K562 (cell line): ENCODE data around the gene GATA2. TPM values are rescaled to one million over a fixed set of nuclear protein-coding genes. Genes with fewer than 3 reads are reported as not detected.
A peak's percentile ranks its signal among the peaks of the same experiment; 100 is the strongest.

Experiments
- ATAC-seq: fragments of 200-7000 bp; cut with Tn5 transposase; 3 replicates; pipeline ENCODE4 v1.9.1; 2020; ENCODE audit warnings: moderate library complexity
- BruUV-seq: library from RNA; stranded (reverse); fragments of 400-500 nt; replicated peaks from 2 replicates; lab custom pipeline; 2021; lab: Mats Ljungman, UMichigan
- CTCF ChIA-PET: fragments of 300-600 bp; formaldehyde crosslinking; extraction: SDS; loops from one replicate; lab custom pipeline; 2021; ENCODE audit warnings: low intra/inter-chr PET ratio; lab: Yijun Ruan, JAX
- POLR2A ChIA-PET: fragments of 300-600, 350-650 bp; sonication (Branson Sonifier 250); formaldehyde crosslinking; extraction: SDS; loops from one replicate; lab custom pipeline; 2021; ENCODE audit warnings: antibody characterized with exemption, inconsistent platforms; lab: Yijun Ruan, JAX
- DNase-seq, 4 experiments: peaks; one replicate each; pipeline versions ENCODE4 v3.0.0 to v3.0.0-alpha.2; 2011 to 2018; ENCODE audit warnings: low spot score in 3 of 4, mixed read lengths in 3 of 4; ENCODE audit errors: extremely low read depth in 1 of 4
- FAIRE-seq: peaks from 2 replicates; lab custom pipeline; 2011; peaks lifted over from hg19 to GRCh38; lab: Jason Lieb, UNC
- H2AFZ ChIP-seq: 2 replicates; pipeline ENCODE4 v1.6.0; 2011; ENCODE audit warnings: low read depth, low read length, control low read depth, inconsistent platforms
- H3K27ac ChIP-seq: fragments of 200-600 bp; 3 replicates; pipeline ENCODE4 v1.8.0; 2011; ENCODE audit warnings: low read depth, mild to moderate bottlenecking, control low read depth, inconsistent platforms, low read length, moderate library complexity, mixed read lengths; ENCODE audit errors: extremely low read depth
- H3K27me3 ChIP-seq, 2 experiments: fragments of 300-600 bp in 1 of 2; 2 replicates in 1 of 2; 3 replicates in 1 of 2; pipeline versions ENCODE4 v1.6.0 to v1.8.0; 2011; ENCODE audit warnings: inconsistent platforms in 2 of 2, low read length in 2 of 2, mild to moderate bottlenecking in 1 of 2, mixed read lengths in 1 of 2, moderate library complexity in 1 of 2; ENCODE audit not compliant: control insufficient read depth in 2 of 2, insufficient read depth in 2 of 2
- H3K36me3 ChIP-seq: fragments of 300-600 bp; 3 replicates; pipeline ENCODE4 v1.8.0; 2011; ENCODE audit warnings: mild to moderate bottlenecking, low read length, inconsistent platforms; ENCODE audit not compliant: control insufficient read depth, insufficient read depth
- H3K4me1 ChIP-seq, 2 experiments: fragments of 200-600 bp in 1 of 2; replicated peaks in 1 of 2; 2 replicates in 1 of 2; 3 replicates in 1 of 2; pipeline versions ENCODE4 v1.5.1 to v1.8.0; 2011; ENCODE audit warnings: inconsistent platforms in 2 of 2, low read length in 2 of 2, mild to moderate bottlenecking in 1 of 2, mixed read lengths in 1 of 2, moderate library complexity in 1 of 2; ENCODE audit not compliant: control insufficient read depth in 2 of 2, insufficient read depth in 2 of 2
- H3K4me2 ChIP-seq: 2 replicates; pipeline ENCODE4 v1.6.1; 2011; ENCODE audit warnings: low read length, control low read depth, inconsistent platforms, mixed read lengths; ENCODE audit not compliant: insufficient read depth
- H3K4me3 ChIP-seq: fragments of 200-600 bp; sonication (generic), shearing (Covaris generic); 2 replicates; pipeline ENCODE4 v1.5.1; 2016; ENCODE audit warnings: control low read depth, inconsistent platforms
- H3K79me2 ChIP-seq: fragments of 200-600 bp; 3 replicates; pipeline ENCODE4 v1.8.0; 2011; ENCODE audit warnings: low read length, inconsistent platforms; ENCODE audit not compliant: control insufficient read depth, insufficient read depth
- H3K9ac ChIP-seq, 2 experiments: 2 replicates each; pipeline versions ENCODE4 v1.6.0 to v1.6.1; 2011; ENCODE audit warnings: low read depth in 2 of 2, low read length in 2 of 2, control low read depth in 1 of 2, inconsistent platforms in 1 of 2, mild to moderate bottlenecking in 1 of 2, mixed read lengths in 1 of 2; ENCODE audit not compliant: insufficient read depth in 1 of 2
- H3K9me1 ChIP-seq: one replicate; pipeline ENCODE4 v1.6.0; 2011; ENCODE audit warnings: inconsistent platforms, mild to moderate bottlenecking, low read length, moderate library complexity; ENCODE audit not compliant: control insufficient read depth, insufficient read depth
- H3K9me3 ChIP-seq: replicated peaks from 2 replicates; pipeline ENCODE4 v1.5.1; 2011; ENCODE audit warnings: low read depth, low read length, inconsistent platforms; ENCODE audit not compliant: control insufficient read depth, insufficient read depth
- H4K20me1 ChIP-seq: replicated peaks from 2 replicates; pipeline ENCODE4 v1.6.1; 2011; ENCODE audit warnings: low read length, inconsistent platforms, mixed read lengths; ENCODE audit not compliant: control insufficient read depth, insufficient read depth
- C11orf30 ChIP-seq: fragments of 450-650 bp; IDR thresholded peaks from 2 replicates; pipeline ENCODE4 v1.6.1; 2016; ENCODE audit warnings: low read depth, mild to moderate bottlenecking
- CBFA2T3 ChIP-seq: fragments of 450-650 bp; IDR thresholded peaks from 2 replicates; pipeline ENCODE4 v1.6.1; 2017
- CEBPB ChIP-seq: fragments of 450-650 bp; IDR thresholded peaks from 2 replicates; pipeline ENCODE4 v1.6.1; 2016; ENCODE audit warnings: missing genetic modification characterization, missing compliant biosample characterization
- CHD2 ChIP-seq: IDR thresholded peaks from 2 replicates; pipeline ENCODE4 v1.6.1; 2011; ENCODE audit warnings: low read depth, low read length
- CHD4 ChIP-seq: fragments of 200-600 bp; sonication (generic); IDR thresholded peaks from 3 replicates; pipeline ENCODE4 v1.6.1; 2012; ENCODE audit warnings: low read depth, mild to moderate bottlenecking, mixed read lengths, low read length, inconsistent platforms; ENCODE audit not compliant: insufficient read depth, insufficient replicate concordance, poor library complexity, severe bottlenecking
- DDX20 ChIP-seq: fragments of 450-650 bp; IDR thresholded peaks from 2 replicates; pipeline ENCODE4 v1.6.1; 2016; ENCODE audit warnings: missing genetic modification characterization, low read depth, mild to moderate bottlenecking, missing compliant biosample characterization, moderate library complexity
- FIP1L1 ChIP-seq: fragments of 200-400 bp; formaldehyde crosslinking; IDR thresholded peaks from 2 replicates; pipeline ENCODE4 v1.6.1; 2018; ENCODE audit warnings: mild to moderate bottlenecking, low read depth, low read length; ENCODE audit not compliant: poor library complexity, severe bottlenecking
- FOSL1 ChIP-seq: fragments of 200-800 bp; sonication (Bioruptor generic); conservative IDR thresholded peaks from 2 replicates; pipeline ENCODE4 v1.6.1; 2016; ENCODE audit warnings: missing genetic modification characterization, missing compliant biosample characterization
- MTA2 ChIP-seq: fragments of 450-650 bp; IDR thresholded peaks from 2 replicates; pipeline ENCODE4 v1.6.1; 2016; ENCODE audit warnings: low read depth
- MYBL2 ChIP-seq, 2 experiments: fragments of 450-650 bp in 1 of 2; sonication (generic) in 1 of 2; formaldehyde crosslinking in 1 of 2; IDR thresholded peaks; 2 replicates each; pipeline versions ENCODE4 v1.6.1 to v1.8.1; 2017 to 2022; ENCODE audit warnings: borderline replicate concordance in 1 of 2, inconsistent platforms in 1 of 2, low read depth in 1 of 2, mild to moderate bottlenecking in 1 of 2, missing genetic modification reagents in 1 of 2, moderate library complexity in 1 of 2
- POLR2AphosphoS2 ChIP-seq: IDR thresholded peaks from 2 replicates; pipeline ENCODE4 v1.6.1; 2012; ENCODE audit warnings: low read length, improper control_type of control experiment
- POLR2G ChIP-seq: fragments of 200-400 bp; formaldehyde crosslinking; IDR thresholded peaks from 2 replicates; pipeline ENCODE4 v1.6.1; 2017; ENCODE audit warnings: low read depth, mild to moderate bottlenecking, antibody characterized with exemption, low read length, moderate library complexity
- SMARCA4 ChIP-seq: fragments of 450-650 bp; IDR thresholded peaks from 2 replicates; pipeline ENCODE4 v1.6.1; 2016
- SP1 ChIP-seq: sonication (generic); formaldehyde crosslinking; IDR thresholded peaks from 2 replicates; pipeline ENCODE4 v1.8.1; 2022; ENCODE audit warnings: mild to moderate bottlenecking, missing genetic modification reagents
- TRIM28 ChIP-seq: fragments of 450-650 bp; IDR thresholded peaks from 2 replicates; pipeline ENCODE4 v1.6.1; 2017
- ZNF282 ChIP-seq: sonication (generic); formaldehyde crosslinking; IDR thresholded peaks from 2 replicates; pipeline ENCODE4 v1.8.1; 2023; ENCODE audit warnings: missing genetic modification reagents
- ZNF707 ChIP-seq: fragments of 250-450 bp; sonication (Bioruptor Pico); conservative IDR thresholded peaks from 2 replicates; pipeline ENCODE4 v1.8.0; 2022; ENCODE audit warnings: inconsistent platforms, mild to moderate bottlenecking, moderate library complexity
- WGBS: fragments of 100-300 bp; shearing (Covaris generic); methylation state at CpG from one replicate; pipeline ENCODE4 v1.1.6; 2016; ENCODE audit warnings: low coverage, mixed read lengths; ENCODE audit not compliant: insufficient coverage; ENCODE audit errors: missing lambda C conversion rate; 5-methylcytosine and 5-hydroxymethylcytosine counted together
- in situ Hi-C: fragments of 300-500 bp; cut with MboI; formaldehyde crosslinking; loops from 4 replicates; pipeline ENCODE4 v1.15.0; 2018; ENCODE audit warnings: inconsistent platforms, mixed read lengths
- intact Hi-C: fragments of 100-400 bp; cut with micrococcal nuclease; formaldehyde crosslinking; loops from 2 replicates; pipeline ENCODE4 v1.14.2; 2022
- polyA plus RNA-seq, 8 experiments: library from polyadenylated mRNA; depleted of rRNA in 4 of 8; stranded (reverse) in 5 of 8; unstranded in 3 of 8; fragments of >200 nt; fragmentation: Nextera tagmentation in 2 of 8; fragmentation: Illumina TruSeq in 1 of 8; extraction: Ambion mirVana in 2 of 8; extraction: Trizol in 1 of 8; gene quantifications; 2 replicates each; pipeline versions ENCODE4 v1.2.1 to v1.2.3, GENCODE V29; 2011 to 2014; ENCODE audit warnings: inconsistent platforms in 1 of 8, missing spikeins in 1 of 8
- total RNA-seq, 7 experiments: library from RNA; depleted of rRNA in 6 of 7; stranded (reverse); fragments of >200 nt in 6 of 7; fragmentation: Illumina TruSeq in 2 of 7; extraction: Trizol in 2 of 7; gene quantifications; 2 replicates each; pipeline versions ENCODE4 v1.2.1 to v1.2.3, GENCODE V29; 2011 to 2021; ENCODE audit warnings: low replicate concordance in 1 of 7
- TF ChIP-seq, protein P1 (sequence below): sonication (generic); formaldehyde crosslinking; IDR thresholded peaks from 2 replicates; pipeline ENCODE4 v1.5.0; 2020; ENCODE audit warnings: missing genetic modification reagents
- TF ChIP-seq, protein P2 (sequence below): sonication (generic); formaldehyde crosslinking; IDR thresholded peaks from 2 replicates; pipeline ENCODE4 v1.4.0; 2020; ENCODE audit warnings: mild to moderate bottlenecking, missing genetic modification reagents

The GATA2 gene
- total and polyA plus RNA-seq, 9 of the 15 experiments (the other 6 are each of a cell fraction or from before 2014, with no cell fraction given), result 8.5 to 218 (median 50.8) TPM

DNA sequence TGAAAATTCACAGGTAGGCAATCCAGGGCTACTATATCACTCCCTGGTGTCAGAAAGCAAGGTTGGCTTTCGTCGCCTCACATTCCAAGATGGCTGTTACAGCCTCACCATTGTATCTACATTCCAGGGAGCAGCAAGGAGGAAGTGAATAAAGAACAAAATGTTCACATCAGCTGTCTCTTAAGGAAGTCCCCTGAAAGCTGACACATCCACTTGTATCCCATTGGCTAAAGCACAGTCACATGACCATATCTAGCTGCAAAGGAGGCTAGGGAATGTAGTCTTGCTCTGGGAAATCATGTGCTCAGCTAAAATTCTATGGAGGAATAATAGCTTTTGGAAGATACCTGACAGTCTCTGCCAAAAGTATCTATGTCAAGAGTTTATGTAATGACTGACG lies 12.8 kb upstream of the GATA2 start (continued):
- TF ChIP-seq CHD2 (no peak), SP1 (CRISPR knock-in tag) (no peak), C11orf30 (peak; percentile 11; the same call in 1 of the 2 replicates), ZNF707 (no peak), TRIM28 (peak; percentile 49; the same call in 1 of the 2 replicates)
- TF ChIP-seq, protein P1, sequence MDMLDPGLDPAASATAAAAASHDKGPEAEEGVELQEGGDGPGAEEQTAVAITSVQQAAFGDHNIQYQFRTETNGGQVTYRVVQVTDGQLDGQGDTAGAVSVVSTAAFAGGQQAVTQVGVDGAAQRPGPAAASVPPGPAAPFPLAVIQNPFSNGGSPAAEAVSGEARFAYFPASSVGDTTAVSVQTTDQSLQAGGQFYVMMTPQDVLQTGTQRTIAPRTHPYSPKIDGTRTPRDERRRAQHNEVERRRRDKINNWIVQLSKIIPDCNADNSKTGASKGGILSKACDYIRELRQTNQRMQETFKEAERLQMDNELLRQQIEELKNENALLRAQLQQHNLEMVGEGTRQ (CRISPR knock-in tag), result peak; percentile 84

DNA sequence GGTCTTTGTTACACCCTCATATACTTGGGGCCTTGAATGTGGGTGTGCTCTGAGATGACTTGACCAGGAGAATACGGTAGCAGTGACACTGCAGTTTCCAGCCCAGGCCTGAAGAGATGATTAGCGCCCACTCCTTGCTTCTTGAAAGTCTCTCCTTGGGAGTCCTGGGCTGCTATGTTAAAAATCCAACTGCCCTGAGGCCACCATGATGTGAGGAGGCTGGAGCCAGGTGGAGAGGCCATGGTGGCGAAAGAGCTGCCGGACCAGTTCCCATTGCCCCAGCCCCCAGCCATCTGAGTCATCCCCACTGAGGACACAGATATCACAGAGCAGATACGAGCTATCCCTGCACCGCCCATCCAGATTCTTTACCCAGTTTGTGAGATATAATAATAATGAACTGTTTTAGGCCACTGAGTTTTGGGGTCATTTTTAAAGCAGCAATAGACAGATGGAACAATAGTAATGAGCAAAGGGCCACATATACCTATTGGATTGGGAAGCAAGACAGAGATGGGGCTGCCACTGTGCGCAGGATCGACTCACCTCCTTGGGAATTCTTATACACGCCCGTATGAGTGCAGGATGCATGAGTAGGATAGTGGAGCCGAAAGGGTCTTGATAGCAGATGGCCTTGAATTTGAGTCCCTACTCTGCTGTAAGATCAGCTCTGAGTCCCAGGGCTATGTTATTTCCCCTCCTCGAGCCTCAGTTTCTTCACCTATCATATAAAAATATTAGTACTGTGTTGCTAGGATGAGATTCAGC lies 12.1 kb upstream of the GATA2 start:
- intact Hi-C loops, result loop anchor here (5.0 kb wide), 1 partner anchor 42 kb away; no protein-coding TSS in a partner anchor
- H3K9me1 ChIP-seq, result peaks cover 5% of the 10 kb centered on the region
- peak overlapping the region; percentile 76 for H2AFZ ChIP-seq
- peak overlapping the region; percentile 13 to 64; a peak in 3 of 4 replicates for H3K9ac ChIP-seq
- no peak overlapping the region for H3K4me3 ChIP-seq
- POLR2A ChIA-PET, result interaction anchor here (0.6 to 2.2 kb wide), 7 partner anchors 13 to 347 kb away, joined by 3 to 6 read pairs (median 3); no protein-coding TSS in a partner anchor
- WGBS, result 47% methylated on average over 12 of the region's 12 CpGs
- DNase-seq (peak in 2 of 4 experiments; percentile 65 to 73), FAIRE-seq (peak; percentile 91), ATAC-seq (peak; percentile 85)
- H3K36me3 ChIP-seq, result no peaks in the 10 kb centered on the region
- no peaks in the 10 kb centered on the region for H3K27me3 ChIP-seq
- peak overlapping the region; percentile 71 for H3K27ac ChIP-seq
- peak overlapping the region; percentile 33 for H3K4me2 ChIP-seq
- H3K4me1 ChIP-seq, result peaks cover 14 to 23% of the 10 kb centered on the region in 2 experiments; a peak in 4 of 5 replicates
- in situ Hi-C loops, result no loop called here
- no peaks in the 10 kb centered on the region for H3K79me2 ChIP-seq
- CTCF ChIA-PET, result no interaction called here
- H4K20me1 ChIP-seq, result no peaks in the 10 kb centered on the region
- no TSS peak for BruUV-seq
- peaks cover 6% of the 10 kb centered on the region for H3K9me3 ChIP-seq
- TF ChIP-seq MTA2, result no peak
- TF ChIP-seq MYBL2 (IDR thresholded peaks at IDR 0.05; ENCODE audit: low read depth), result no peak
- no peak for TF ChIP-seq MYBL2 (CRISPR knock-in tag; IDR thresholded peaks at IDR 0.05; ENCODE audit: borderline replicate concordance)
- TF ChIP-seq POLR2AphosphoS2, result no peak; the same call in 1 of the 2 replicates
- no peak for TF ChIP-seq FIP1L1
- TF ChIP-seq FOSL1 (tag), result peak; percentile 88
- peak; percentile 20; the same call in 1 of the 2 replicates for TF ChIP-seq CEBPB (tag)
- 0 out of 2 replicates have a peak, but pooled peaks have one; percentile 23 for TF ChIP-seq POLR2G
- TF ChIP-seq ZNF282 (CRISPR knock-in tag), result no peak
- peak; percentile 22 for TF ChIP-seq CBFA2T3
- no peak for TF ChIP-seq DDX20
- TF ChIP-seq, protein P2, sequence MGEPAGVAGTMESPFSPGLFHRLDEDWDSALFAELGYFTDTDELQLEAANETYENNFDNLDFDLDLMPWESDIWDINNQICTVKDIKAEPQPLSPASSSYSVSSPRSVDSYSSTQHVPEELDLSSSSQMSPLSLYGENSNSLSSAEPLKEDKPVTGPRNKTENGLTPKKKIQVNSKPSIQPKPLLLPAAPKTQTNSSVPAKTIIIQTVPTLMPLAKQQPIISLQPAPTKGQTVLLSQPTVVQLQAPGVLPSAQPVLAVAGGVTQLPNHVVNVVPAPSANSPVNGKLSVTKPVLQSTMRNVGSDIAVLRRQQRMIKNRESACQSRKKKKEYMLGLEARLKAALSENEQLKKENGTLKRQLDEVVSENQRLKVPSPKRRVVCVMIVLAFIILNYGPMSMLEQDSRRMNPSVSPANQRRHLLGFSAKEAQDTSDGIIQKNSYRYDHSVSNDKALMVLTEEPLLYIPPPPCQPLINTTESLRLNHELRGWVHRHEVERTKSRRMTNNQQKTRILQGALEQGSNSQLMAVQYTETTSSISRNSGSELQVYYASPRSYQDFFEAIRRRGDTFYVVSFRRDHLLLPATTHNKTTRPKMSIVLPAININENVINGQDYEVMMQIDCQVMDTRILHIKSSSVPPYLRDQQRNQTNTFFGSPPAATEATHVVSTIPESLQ (CRISPR knock-in tag), result no peak
- TF ChIP-seq SMARCA4, result peak; percentile 42; the same call in 1 of the 2 replicates
- no peak for TF ChIP-seq CHD4
